HG02870 (cell line): ENCODE measurements around the gene OR6B2.
"Not testable (repeated sequence)": the region's sequence is repeated elsewhere in the genome, so short reads cannot be mapped to it uniquely, and the experiment has no call there.

Experiments
- ATAC-seq: cut with Tn5 transposase; IDR thresholded peaks from one replicate; pipeline ENCODE4 v1.9.1; 2021; ENCODE audit warnings: mild to moderate bottlenecking, moderate library complexity; ENCODE audit not compliant: unreplicated experiment

Gene OR6B2

GRCh38 chr2:240030379-240031094 lies at the start of gene OR6B2:
Gene OR6B2 (minus strand): TSS chr2:240030429. CDS start chr2:240030429, 0 bp downstream.
- ATAC-seq: no peak

- no peak for ATAC-seq
Observed at GRCh38 chr2:240078631-240079030, 48.4 kb upstream of the OR6B2 start.

- no peak for ATAC-seq
Observed at GRCh38 chr2:240077442-240077841, 47.2 kb upstream of the OR6B2 start.

DNA sequence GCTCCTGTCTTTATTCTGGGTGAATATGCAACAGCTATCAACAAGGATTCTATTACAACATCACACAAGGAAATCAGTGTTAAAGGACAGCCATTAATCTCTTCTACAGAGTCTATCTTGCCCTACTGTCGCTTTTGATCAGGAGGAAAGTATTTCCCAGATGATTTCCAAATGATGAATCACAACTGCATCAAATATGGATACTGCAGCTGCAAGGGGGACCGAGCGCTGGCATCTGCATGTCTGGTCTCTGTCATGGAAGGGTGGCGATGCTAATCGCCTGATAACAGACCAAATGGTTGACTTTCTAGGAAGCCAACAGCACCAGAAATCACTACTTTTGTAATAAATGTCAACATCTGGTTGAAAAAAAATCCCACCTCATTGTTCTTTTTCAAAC lies 44.3 kb upstream of the OR6B2 start:
- no peak for ATAC-seq

- no peak for ATAC-seq
Observed at GRCh38 chr2:240070907-240071306, 40.7 kb upstream of the OR6B2 start.

- ATAC-seq: no peak
Observed at GRCh38 chr2:240069829-240070228, 39.6 kb upstream of the OR6B2 start.

- no peak for ATAC-seq
Observed at GRCh38 chr2:240068193-240068592, 38.0 kb upstream of the OR6B2 start.

GRCh38 chr2:240066489-240066888 lies 36.3 kb upstream of the OR6B2 start:
- ATAC-seq: no peak

GRCh38 chr2:240064898-240065297 lies 34.7 kb upstream of the OR6B2 start:
- ATAC-seq: no peak

GRCh38 chr2:240060977-240061591 lies 30.9 kb upstream of the OR6B2 start:
- ATAC-seq: no peak

DNA sequence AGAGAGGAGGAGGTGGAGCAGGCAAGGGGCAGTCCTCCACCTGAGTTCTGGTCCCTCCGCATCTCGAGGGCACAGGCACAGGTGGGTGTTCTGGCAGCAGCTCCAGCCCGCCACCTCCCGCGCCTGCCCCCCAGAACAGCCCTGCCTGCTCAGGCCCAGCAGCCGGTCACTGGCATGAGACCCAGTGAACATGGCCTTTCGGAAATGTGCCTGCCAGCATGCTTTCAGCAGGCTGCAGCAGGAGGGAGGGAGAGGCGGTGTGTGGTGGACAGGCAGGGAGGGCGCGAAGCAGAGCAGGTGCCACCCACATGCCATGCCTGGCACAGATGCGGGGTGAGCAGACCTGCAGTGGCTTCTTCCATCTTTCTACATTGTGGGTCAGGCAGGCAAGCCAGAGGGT lies 26.4 kb upstream of the OR6B2 start:
- no peak for ATAC-seq

DNA sequence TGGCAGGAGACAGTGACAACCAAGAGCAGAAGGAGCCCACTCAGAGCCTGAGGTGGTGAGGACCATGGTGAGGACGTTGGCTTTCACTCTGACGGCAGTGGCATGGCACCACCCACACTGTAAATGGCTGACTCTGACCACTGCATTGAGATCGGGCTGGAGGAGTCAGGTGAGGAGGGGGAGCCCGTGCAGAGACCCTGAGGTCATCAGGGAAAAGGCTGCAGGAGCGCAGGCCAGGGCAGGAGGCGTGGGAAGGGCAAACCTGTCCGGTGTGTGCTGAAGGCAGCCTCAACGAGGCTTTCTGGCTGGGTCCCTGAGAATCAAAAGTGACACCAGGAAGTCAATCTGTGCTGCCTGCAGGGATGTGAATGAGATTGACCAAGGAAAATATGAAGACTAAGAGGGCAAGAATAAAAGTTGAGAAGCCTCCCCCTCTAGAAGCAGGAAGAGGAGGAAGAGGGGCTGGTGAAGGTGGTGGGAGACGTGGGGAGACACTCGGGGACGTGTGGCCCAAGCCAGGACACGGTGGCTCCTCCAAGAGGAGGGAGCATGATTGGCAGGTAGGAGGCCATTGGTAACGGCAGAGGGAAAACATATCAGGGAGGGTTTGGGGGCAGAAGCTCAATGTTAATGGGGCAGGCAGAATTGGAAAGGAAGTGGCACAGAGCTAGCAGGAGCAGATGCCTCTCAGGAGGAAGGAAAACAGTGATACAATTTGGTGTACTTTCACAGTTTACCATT lies 25.1 kb upstream of the OR6B2 start:
- ATAC-seq: no peak

GRCh38 chr2:240053173-240054155 lies 23.2 kb upstream of the OR6B2 start, which contains the start of gene OR6B3:
Gene OR6B3 (minus strand): TSS chr2:240053521.
- ATAC-seq: no peak

DNA sequence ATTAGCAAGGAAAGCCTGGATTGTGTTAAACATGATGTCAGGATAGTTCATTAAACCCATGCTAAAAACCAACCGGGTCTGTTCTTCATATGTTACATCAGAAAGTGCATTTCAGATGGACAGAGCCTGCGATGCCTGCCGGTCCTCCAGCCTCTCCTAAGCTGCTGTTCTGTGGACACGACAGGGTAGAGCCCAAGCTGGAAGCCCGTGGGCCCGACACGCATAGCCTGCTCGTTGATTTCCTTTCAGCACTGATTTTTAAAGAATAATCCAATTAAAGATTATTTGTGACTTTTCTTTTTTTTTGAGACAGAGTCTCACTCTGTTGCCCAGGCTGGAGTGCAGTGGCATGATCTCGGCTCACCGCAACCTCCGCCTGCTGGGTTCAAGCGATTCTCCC lies 22.3 kb upstream of the OR6B2 start:
- ATAC-seq: no peak

- ATAC-seq: no peak
Observed at GRCh38 chr2:240051697-240052096, 21.5 kb upstream of the OR6B2 start.

DNA sequence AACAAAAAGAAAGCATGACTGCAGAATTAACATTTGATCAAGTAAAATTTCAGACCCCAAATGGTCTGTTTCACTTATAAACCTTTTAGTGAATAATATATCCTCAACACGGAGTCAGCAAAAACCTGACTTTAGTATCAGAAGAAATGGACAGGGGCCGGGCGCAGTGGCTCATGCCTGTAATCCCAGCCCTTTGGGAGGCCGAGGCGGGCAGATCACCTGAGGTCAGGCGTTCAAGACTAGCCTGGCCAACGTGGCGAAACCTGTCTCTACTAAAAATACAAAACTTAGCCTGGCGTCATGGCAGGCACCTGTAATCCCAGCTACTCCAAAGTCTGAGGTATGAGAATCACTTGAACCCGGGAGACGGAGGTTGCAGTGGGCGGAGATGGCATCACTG lies 20.0 kb upstream of the OR6B2 start:
- no peak for ATAC-seq

DNA sequence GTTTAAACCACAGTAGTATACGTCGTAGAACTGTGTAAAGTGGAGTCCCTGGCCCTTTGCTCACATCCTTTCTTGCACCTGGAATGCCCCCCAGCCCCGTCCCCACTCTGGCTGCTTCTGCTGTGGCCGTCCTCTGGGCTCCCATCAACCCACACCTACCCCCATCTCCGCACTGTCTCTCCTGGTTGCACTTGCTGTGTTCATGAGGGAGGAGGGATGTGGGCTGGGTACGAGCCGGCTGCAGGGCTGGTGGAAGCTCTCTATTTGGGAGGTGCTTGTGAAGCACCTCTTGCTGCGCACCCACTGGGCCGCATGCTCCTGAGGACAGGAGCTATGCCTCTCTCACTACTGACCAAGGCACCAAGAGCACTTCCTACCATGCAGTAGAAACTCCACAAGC lies 18.0 kb upstream of the OR6B2 start:
- no peak for ATAC-seq

- ATAC-seq: no peak
Observed at GRCh38 chr2:240045098-240045497, 14.9 kb upstream of the OR6B2 start.

DNA sequence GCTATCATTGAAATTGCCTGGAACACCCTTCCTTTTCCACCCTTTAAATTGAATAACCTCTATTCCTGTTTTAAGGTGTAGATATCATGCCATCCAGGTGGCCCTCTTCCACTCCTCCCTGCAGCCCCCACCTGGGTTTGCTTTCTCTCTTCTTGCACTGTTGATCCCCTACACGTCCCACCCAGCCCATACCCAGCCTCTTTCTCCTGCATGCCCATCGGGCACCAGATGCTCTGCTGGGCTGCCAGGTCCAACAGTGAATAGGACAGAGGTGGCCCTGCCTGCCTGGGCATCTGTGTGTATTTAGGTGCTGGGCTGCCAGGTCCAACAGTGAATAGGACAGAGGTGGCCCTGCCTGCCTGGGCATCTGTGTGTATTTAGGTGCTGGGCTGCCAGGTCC lies 13.9 kb upstream of the OR6B2 start:
- ATAC-seq: not testable (repeated sequence)

DNA sequence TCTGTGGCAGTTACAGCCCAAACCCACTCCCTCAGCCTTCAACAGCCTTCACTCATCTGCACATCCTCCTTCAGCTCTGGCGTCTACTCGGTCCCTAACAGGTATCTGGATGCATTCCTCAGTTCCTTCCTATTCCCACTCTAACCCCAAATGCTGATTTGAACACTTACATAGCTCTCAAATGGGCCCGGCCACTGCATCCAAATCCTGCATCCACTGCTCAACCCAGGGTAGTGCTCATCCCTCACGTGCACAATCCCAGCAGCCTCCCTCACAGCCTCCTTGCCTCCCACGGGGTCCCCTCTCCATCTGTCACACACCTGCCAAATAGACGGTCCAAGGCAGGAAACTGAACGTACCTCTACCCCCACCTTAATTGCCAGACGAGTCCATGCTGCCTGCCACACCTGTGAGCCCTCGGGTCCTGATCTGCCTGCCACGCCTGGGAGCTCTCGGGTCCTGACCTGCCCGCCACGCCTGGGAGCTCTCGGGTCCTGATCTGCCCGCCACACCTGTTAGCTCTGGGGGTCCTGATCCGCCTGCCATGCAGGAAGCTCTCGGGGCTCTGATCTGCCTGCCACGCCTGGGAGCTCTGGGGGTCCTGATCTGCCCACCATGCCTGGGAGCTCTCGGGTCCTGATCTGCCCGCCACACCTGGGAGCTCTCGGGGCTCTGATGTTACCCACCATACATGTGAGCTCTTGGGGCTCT lies 13.2 kb upstream of the OR6B2 start:
- ATAC-seq: no peak
